SK-N-MC (cell line): ENCODE measurements around the gene NODAL.

ENCODE experiments used
- EZH2 ChIP-seq: fragments of 200-600 bp; sonication (generic); IDR thresholded peaks from one replicate; pipeline ENCODE4 v1.6.1; 2017; ENCODE audit warnings: antibody characterized with exemption
- FOXP2 ChIP-seq: optimal IDR thresholded peaks from 2 replicates; pipeline ENCODE3; 2011; ENCODE audit warnings: mild to moderate bottlenecking, moderate library complexity; ENCODE audit not compliant: insufficient read depth; ENCODE audit errors: extremely low read length, control extremely low read depth
- POLR2AphosphoS5 ChIP-seq: IDR thresholded peaks from 2 replicates; pipeline ENCODE4 v1.6.1; 2012; ENCODE audit warnings: mild to moderate bottlenecking, low read depth, low read length, borderline replicate concordance

GRCh38 chr10:70465832-70466231 is 24.4 kb upstream of the NODAL start:
- no peak for TF ChIP-seq EZH2
- TF ChIP-seq POLR2AphosphoS5 = no peak
- TF ChIP-seq FOXP2 = no peak
